Retina (tissue), 1 donor: ENCODE data around the gene ATXN2.
A peak's percentile ranks its signal among the peaks of the same experiment; 100 is the strongest.

ENCODE experiments used
- DNase-seq: peaks from one replicate; pipeline ENCODE4 v3.0.0-alpha.2; 2016

ATXN2 gene

DNA sequence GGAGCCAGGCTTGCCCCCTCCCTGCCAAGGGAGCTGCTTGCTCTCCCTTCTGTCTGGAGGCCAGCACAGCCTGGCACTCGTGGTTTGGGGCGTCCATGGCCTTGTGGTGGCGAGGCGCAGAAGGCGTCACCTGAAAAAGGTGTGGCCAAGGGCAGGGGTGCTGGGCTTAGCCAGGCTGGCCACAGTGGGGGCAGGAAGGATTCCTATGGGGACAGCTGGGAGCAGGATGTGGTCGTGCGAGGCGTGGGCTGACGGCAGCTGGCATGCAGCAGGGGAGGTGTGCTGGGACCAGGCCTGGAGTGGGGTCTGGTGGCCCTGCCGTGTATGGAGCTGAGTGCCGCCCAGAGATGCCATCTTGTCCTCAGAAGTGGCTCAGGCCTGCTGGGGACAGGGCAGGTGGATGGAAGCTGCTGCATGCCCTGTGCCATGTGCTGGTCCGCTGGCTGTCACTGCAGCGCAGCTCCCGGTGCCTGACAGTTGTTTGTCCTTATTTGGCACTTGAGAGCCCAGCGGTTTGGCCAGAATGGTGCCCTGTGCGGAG is 163.4 kb downstream of the ATXN2 start:
- DNase-seq = no peak

DNA sequence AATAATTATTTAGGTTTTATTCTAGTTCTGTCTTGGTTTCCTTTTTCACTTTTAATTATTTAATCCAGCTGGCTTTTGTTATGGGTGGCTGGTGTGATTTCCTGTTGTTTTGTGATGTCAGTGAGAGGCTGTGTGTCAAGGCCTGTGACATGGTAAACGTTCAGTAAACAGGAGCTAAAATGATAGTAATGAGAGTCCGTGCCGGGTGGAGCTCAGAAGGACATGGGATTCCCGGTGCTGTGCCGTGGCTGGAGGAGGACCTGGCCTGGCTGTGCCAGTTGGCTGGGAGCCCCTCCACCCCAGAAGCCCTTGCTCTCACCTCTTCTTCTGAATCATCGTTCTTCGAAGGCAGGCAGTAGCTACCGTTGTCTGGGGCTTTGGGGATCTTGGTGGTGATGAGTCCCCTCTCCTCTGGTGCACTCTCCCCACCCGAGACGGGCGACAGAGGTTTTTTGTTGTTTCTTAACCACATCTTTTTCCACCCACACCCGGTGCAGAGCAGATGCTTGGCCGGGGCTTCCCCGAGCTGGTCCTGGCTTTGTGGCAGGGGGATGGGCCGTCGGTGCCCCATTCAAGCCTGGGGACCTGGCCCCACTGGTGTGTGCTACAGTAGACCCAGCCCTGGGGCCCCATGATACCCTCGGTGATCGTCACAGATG is 164.3 kb downstream of the ATXN2 start:
- no peak for DNase-seq

DNA sequence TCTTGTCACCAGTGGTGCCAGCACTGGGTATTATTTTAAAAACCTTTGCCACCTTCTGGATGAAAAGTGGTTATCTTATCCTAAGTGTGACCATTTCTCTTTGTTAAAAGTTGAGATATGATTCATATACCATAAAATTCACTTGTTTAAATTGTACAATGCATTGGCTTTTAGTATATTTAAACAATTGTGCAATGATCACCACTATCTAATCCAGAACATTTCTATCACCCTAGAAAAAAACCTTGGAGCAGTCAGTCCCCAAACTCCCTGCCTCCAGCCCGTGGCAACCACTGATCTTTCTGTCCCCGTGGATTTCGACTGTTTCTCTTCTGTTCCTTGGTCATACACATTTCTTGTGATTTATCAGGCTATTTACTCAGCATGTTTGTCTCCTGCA is 165.1 kb downstream of the ATXN2 start:
- no peak for DNase-seq

DNA sequence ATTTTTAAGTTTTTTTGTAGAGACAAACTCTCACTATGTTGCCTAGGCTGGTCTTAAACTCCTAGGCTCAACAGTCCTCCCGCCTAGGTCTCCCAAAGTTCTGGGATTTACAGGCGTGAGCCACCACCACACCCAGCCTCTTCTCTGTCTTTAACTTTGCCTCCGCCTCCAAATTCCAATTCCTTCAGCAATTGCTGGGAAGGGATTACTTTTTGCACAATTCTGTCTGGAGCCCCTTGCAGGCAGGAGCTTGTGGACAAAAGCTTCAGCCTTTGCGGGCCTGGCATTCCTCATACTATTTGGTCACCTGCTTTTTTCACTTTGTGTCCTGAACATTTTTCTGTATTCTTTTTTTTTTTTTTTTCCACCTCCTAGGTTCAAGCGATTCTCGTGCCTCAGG is 167.3 kb downstream of the ATXN2 start:
- DNase-seq = no peak

DNA sequence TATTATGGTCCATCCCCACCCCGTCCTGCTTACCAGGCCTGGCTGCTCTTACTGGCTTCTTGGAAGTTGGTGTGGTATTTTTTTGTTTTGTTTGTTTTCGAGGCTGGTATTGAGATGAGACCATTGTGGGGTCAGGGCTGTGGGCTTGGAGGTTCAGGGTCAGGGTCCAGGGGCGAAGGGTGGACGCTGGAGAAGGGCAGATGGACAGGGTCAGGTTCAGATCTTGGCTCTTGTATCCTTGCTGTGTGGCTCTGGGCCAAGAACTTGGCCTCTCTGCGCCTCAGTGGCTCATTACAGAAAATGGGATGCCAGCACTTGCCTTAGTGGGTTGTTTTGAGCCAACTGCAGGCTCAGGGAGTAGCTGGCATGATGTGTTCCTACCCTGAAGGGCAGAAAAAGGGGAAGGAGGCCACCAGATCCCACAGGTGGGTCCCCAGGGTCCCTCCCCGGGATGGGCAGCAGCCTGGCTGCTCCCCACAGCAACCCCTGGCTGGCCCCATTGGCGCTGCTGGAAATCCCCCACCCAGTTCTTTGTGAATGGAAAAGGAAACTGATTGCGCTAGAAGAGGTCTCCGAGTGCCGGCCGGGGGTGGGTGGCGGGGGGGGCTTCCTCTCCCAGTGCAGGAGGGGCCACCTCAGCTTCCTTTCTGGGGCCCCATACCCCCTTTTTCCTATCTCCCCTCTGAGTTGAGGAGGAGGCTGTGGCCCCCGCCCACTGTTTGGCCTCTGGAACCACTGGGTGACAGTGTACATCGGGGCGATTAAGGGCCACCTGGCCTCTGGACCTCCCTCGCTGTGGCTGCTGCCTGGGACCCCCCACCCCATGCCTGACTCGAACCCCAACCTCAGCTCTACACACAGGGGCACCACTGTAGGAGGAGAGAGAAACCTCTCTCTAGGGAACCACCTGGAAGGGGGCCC is 168.4 kb downstream of the ATXN2 start:
- DNase-seq = no peak

DNA sequence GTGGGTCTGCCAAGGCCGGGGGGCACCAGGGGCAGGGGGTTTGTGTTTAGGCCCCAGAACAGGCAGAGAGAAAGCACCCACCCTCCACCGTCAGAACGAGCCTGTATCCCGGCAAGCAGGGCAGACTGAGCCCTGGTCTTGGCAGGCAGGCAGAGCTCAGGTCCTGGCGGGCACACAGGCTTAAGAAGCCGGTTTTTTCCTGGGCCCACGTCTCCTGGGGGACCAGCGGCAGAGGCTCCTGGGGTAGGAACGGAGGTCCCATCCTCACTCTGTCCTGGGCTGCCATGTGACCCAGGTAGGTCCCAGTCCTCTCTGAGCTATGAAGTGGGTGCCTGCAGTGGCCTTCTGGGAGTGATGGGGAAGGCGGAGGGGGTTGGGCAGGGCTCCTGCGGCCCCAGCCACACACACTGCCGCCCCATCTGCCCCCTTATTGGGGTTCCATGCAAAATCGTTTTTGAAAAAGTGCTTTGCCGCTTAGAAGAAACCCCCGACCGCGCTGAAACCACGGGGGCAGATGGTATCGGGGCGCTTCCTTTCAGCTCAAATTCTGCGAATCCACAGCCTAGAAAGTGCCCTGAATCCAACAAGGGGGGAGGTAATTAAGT is 169.2 kb downstream of the ATXN2 start:
- DNase-seq = no peak

DNA sequence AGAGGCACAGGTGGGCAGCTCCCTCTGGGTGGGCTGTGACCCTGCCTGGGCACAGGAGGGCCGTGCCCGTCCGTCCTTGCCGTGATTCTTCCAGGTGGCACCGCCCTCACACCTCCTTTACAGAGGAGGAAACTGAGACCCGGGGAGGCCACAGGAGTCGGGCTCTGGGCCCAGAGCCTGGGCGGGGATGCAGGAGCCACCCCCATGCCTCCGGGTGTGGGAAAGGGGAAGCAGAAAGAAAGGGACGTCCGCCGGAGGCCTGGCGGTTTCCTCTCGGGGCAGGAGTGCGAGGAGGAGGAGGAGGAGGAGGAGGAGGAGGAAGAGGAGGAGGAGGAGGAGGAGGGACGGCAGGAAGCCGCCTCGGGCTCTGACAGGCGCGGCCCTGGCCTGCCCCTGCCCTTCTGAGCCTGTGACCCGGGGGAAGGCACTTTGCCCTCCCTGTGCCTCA is 170.4 kb downstream of the ATXN2 start:
- DNase-seq = no peak

DNA sequence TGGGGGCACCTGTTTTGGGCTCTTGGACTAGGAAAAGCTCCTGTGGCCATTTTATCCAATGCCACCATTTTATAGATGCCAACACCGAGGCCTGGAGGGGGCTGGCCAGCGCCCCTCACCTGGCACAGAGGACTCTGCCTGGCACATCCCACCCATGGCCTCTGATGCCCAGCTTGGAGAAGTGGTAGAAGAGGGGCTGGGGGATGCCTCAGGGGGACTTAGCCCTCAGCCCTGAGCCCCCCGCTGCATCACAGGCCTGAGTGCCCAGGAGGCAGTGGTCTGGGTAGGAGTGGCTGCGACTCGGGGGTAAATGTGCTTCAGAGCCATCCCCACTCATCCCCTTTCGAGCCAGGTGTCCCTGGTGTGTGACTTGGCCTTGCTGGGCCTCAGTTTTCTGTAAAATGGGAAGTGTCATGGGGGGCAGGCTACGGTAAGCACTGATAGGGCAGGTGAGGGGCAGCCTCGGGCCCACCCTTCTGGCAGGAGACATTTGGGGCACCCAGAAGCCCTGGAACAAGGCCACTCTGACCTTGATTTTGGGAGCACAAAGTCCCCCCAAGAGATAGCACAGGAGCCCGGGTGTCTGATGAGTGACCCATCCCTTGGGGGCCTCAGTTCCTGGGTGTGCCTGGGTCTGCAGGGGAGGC is 170.9 kb downstream of the ATXN2 start:
- no peak for DNase-seq

DNA sequence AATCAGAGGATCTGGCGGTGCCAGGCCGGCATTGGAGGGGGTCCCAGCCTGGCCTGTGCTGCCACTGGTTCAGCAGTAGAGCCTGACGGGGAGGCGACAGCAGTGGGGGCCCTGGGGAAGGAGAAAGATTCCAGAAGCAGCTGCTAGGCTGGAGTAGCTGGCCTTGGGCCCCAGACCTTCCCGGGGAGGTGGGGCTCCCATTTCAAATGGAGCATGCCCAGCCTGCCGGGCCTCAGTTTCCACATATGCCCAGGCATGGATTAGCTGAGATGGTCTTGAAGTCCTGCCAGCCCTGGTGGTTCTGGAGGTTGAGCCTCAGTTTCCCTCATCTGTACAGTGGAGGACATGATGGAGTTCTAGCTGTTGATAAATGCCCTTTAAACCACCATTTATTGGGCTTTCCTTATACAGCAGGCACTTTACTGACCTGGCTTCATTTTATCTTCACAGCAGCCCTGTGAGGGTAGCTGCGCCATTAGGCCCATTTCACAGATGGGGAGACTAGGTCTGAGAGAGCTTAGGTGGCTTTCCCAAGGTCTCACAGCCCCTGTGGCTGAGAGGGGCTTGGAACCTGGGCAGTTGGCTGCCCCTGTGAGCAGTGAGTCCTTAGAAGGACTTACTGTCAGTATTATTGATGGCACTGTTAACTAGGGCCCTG is 171.6 kb downstream of the ATXN2 start:
- no peak for DNase-seq

DNA sequence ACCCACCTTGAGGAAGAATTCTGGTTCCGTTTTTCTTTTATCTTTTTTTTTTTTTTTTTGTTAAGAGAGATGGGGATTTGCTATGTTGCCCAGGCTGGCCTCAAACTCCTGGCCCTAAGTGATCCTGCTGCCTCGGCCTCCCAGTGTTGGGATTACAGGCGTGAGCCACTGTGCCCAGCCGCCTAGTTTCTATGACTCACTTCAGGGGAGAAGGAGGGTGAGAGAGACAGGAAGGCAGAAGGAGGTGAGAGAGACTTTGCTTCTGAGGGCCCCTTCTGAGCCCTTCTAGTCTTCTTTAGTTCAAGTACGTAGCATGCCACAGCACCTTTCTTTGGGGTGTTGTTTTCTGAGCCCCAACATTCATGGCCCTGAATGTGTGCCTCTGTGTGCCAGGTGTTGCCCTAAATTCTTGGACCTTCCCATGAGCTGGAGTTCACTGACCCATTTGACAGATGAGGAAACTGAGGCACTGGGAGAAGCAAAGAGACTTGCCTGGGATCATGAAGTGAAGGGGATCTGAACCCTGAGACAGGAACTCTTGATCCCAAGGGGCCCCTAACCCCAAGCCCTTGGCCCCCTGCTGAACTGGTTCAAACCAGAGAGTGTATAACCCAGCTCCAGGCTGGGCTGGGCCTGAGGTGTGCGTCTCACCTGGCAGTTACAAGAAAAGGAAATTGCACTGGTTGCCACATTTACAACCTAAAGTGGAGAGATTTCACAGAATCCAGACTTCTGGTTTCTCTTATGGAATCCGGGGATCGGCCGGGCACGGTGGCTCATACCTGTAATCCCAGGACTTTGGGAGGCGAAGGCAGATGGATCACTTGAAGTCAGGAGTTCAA is 172.6 kb downstream of the ATXN2 start:
- no peak for DNase-seq

DNA sequence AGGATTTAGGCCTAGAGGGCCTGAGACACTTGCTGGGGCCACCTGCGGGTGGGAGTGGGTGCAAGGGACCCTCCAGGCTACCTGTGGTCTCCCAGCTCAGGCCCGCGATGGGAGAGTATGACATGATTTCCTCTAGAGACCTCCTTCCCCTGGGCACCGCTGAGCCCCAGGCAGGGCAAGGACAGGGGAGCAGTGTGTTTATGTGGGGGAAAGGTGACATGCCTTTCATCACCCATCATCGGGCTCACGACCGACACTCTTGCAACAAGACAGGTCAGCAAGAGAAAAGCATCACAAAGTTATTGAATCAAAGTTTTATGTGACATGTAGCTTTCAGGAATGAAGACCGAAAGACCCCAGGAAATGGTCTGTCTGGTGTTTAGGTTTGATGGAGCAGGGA is 173.5 kb downstream of the ATXN2 start:
- no peak for DNase-seq

DNA sequence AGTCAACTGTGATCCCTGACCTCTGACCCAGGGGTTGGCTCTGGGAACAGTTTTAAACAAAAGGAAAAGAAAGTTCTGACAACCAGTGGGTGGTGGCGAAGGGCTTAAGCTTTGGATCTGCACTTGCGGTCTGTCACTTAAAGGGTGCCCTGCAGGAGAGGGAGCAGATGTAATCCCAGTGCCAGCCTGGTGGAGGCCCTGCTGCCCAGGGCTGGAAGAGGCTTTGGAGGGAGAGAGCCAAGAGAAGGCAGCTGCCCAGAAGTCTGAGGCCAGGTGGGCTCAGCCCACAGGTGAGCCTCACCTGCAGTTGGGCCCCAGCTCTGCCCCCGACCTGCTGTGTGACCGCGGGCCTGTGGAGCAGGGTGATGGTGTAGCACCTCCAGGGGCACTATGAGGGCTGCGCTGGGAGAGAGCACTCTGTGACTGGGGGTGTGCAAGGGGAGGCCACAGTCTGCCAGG is 174.3 kb downstream of the ATXN2 start:
- no peak for DNase-seq

DNA sequence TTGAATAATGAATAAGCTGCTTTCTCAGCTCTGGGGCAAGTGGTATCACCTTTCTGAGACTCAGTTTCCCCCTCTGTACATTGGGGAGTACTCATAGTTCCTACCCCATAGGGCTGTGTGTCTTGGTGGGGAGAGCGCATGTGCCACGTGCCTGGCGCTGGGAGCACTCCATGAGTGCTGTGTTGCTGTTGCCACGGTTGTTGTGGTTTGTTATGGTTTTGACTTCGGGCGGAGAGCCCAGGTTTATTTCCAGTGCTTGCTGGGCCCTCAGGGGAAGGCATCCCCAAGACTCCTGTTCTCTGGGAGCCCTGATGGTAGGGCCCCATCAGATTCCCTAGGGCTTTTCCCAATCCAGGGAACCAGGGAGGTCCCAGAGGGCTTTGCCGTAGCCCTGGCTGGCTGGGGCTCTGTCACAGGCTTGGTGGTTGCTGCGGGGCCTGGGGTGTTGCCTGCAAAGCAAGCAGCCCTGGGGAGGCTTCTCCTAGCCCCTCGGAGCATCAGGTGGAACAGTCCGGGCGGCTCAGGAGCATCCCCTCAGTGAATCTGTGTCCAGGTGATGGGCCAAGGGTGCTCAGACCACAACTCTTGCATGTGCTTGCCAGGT is 174.8 kb downstream of the ATXN2 start:
- DNase-seq = no peak

DNA sequence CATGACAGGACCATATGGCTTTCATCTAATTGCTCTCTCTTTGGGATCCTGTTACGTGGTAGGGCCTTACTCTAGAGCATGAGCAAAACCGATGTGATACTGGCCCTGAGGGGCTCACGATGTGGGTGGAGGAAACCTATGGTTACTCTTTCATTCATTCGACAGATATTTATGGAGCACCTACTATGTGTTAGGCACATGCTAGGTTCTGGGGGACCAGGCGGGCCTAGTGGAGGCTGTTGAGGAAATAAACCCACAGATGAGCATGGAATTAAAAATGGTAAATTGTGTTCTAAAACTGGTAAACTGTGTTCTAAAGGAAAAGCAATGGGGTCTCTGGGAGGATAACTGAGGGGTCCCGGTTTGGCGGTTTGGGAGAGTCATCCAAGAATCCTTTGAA is 178.6 kb downstream of the ATXN2 start:
- no peak for DNase-seq

DNA sequence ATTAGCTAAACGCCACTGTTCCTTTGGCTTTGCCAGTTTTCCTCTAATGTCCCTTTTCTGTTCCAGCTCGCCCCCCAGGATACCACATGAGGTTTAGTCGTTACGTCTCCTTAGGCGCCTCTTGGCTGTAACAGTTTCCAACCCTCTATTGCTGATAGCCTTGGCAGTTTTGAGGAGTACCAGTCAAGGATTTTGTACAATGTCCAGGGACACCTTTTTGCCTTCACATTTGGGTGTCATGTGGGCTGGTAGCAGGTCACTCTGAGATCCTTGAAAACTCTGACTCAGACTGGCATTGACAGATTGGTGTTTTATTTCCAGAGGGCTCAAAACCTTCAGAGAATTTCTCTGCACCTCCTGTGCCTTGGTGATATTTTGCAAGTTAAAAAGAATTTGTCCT is 179.3 kb downstream of the ATXN2 start:
- DNase-seq = no peak

DNA sequence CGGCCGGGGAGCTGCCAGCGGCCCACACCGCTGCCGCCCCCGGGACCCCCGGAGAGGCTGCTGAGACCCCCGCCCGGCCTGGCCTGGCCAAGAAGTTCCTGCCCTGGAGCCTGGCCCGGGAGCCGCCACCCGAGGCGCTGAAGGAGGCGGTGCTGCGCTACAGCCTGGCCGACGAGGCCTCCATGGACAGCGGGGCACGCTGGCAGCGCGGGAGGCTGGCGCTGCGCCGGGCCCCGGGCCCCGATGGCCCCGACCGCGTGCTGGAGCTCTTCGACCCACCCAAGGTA is 180.6 kb downstream of the ATXN2 start:
- DNase-seq = no peak

DNA sequence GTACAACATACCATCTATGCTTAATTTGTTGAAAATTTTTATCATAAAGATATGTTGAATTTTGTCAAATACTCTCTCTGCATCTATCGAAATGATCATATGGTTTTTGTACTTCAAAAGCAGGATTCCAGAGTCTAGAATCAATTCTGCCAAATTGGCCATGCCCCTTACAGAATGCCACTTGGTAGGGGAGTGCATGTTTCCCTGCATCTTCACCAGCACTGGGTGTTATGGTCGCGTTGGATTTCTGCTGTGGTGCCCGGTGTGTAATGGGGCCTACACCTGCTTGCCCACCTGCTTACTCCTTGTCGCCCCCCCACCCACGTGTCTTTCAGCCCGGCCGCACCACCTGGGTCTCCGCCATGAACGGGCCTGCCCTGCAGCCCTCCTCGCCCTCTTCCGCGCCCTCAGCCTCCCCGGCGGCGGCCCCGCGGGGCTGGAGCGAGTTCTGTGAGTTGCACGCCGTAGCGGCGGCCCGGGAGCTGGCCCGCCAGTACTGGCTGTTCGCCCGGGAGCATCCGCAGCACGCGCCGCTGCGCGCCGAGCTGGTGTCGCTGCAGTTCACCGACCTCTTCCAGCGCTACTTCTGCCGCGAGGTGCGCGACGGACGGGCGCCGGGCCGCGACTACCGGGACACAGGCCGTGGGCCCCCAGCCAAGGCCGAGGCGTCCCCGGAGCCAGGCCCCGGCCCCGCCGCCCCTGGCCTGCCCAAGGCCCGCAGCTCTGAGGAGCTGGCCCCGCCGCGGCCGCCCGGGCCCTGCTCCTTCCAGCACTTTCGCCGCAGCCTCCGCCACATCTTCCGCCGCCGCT is 181.1 kb downstream of the ATXN2 start:
- DNase-seq = no peak

DNA sequence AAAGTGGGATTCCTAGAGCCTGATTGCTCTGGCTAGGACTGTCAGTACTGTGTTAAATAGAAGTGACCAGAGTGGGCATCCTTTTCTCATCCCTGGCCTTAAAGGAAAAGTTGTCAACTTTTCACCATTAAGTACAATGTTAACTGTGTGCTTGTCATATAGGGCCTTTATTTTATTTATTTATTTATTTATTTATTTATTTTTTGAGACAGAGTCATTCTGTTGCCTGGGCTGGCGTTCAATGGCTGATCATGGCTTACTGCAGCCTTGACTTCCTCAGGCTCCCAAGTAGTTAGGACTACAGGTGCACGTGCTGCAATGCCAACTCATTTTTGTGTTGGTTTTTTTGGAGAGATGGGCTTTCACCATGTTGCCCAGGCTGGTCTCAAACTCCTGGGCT is 181.8 kb downstream of the ATXN2 start:
- no peak for DNase-seq

DNA sequence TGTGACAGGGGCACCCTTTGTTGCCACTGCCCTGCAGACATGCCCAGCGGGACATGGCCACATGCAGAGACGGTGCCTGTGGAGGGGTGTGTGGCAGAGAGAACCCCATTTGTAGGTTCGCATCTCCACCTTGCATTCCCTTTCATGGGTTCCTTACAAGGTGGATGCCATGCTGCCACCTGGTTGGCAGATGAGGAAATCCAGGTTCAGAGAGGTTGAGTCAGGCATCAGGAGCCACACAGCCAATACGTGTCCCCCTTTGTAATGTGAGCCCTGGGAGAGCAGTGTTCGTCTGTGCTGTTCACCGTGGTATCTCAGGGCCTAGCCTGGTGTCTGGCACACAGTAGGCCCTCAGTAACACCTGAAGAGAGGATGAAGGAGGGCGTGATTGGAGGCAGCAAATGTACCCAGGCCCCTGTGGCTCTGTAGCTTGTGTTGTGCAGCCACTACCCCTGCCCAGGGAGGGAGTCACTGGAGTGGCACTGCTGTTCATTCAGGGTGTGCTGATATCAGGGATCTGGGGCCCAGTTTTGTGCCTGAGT is 184.3 kb downstream of the ATXN2 start:
- no peak for DNase-seq

DNA sequence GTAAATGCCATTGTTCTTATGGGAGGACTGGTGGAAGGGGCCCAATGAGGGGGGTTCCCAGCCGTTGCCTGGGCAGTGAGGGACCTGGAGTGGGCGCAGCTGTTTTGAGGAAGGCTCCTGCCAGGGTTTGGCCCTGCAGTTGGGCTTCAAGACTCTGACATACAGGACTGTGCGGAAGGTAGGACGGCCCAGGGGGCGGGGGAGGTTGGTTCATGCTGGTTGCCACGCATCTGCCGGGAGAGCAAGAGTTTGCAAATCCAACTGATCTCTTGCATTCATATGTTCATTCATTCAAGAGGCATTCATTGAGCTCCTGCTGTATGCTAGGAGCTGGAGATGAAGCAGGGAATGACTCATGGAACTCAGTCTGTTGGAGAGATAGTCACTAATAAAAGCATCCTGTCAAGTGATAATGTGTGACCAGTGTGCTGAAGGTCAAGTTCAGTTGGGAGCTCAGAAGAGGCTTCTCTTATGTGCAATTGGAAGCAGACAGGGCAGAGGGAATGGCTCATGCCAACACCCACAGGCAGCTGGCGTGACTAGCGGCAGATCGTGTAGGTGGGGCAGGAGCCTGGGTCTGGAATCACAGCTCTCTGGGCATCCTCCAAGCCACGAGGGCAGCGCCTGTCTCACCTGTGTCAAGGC is 185.6 kb downstream of the ATXN2 start:
- DNase-seq = peak; percentile 53
